HG02852 (cell line): ENCODE results near the gene EXTL2.
"Not testable (repeated sequence)": the region's sequence is repeated elsewhere in the genome, so short reads cannot be mapped to it uniquely, and the experiment has no call there.

Experiments used
- ATAC-seq: cut with Tn5 transposase; IDR thresholded peaks from one replicate; pipeline ENCODE4 v1.9.1; 2021; ENCODE audit warnings: mild to moderate bottlenecking, moderate library complexity; ENCODE audit not compliant: unreplicated experiment

EXTL2 gene

DNA sequence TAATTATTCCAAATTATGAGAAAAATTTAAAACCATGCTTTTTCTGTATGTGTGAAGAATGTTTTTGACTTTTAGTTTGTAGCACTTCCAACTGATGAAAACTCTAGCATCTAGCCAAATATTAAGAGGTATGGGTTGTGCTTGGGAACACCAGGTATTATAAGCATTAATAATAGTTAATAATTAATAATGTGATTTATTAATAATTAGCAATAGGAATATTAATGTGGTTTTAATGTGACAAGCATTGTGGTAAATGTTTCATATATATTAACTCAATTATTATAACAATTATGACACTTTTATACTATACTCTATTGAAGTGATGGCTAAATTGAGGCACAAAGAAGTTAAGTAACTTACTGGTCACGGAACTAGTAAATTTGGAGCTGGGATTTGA, 9.1 kb upstream of the EXTL2 start:
- no peak for ATAC-seq

DNA sequence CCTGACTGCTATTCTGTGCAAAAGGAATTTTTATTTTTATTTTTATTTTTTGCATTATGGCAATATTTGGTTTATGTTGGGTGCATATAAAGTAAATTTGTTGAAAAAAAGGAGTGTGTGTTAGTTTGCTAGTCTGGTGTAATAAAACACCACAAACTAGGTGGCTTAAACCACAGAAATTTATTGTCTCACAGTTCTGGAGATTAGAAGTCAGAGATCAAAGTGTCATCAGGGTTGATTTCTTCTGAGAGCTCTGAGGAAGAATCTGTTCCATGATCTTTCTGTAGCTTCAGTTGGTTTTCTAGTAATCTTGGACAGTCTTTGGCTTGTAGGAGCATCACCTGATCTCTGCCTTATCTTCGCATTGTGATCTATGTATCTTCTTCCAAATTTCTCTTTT, 7.7 kb upstream of the EXTL2 start:
- ATAC-seq: no peak

DNA sequence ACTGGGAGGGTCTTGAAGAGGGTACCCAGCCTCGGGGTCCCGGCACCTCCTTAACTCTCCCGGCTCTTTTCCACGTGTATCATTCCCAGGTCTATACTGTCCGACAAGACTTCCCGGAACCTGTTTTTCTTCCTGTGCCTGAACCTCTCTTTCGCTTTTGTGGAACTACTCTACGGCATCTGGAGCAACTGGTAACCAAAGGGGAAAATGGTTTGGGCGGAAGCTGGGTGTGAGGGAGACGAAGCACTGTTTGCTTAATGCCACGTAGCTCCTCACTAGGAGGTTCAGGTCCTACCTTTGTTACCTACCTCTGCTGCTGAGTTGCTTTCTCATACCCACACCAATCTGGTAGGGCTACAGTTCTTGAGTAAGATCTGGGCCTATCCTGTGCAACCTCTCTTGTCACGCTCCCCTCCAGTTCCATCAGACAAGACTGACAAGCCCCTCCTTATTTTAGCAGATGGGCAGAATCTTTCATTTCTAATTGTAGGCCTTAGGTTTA, 1.9 kb upstream of the EXTL2 start:
- peak; percentile 36 for ATAC-seq

DNA sequence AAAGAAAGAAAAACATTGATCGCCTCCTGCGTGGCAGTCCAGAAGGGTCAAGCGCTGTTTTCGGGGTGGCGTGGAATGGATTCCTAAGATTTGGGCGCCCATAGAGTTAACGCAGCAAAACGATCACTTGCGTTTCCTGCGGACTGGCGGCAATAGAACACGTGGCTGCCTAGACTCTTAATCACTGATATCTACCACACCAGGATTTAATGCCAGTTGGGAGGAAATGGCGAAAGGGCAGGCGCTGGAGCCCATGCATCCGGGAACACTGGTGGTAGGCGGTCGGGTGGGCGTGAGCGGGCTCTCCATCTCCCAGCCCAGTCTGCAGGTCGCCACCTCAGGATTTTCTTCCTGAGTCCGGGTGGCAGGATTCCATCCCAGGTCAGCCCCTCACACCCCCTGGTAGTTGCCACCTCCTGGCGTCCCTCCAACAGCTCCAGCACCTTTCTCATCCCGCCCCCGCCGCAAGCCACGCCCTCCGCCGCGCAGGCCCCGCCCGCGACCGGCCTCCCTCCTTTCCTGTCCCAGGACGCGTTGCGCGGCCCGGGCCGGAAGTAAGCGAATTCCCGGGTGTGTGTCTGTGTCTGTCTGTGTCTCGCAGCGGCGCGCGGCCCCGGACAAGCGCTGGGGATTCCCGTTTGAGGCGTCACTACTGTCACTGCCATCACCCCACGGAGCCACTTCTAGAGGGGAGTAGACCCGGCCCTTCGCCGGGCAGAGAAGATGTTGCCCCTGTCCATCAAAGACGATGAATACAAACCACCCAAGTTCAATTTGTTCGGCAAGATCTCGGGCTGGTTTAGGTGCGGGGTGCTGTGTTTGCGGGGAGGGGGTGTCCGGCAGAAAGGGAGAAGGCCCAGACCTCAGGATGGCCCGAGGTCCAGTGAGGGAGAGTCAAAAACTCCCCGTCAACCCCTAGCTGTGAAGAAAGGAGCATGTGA, 1.2 kb upstream of the EXTL2 start, which contains the start of gene SLC30A7:
Gene SLC30A7, plus strand, starts transcription at position 551 of the 941 bp plus-strand sequence. Its CDS starts 173 bp downstream, at position 724.
- peak; percentile 71 for ATAC-seq

DNA sequence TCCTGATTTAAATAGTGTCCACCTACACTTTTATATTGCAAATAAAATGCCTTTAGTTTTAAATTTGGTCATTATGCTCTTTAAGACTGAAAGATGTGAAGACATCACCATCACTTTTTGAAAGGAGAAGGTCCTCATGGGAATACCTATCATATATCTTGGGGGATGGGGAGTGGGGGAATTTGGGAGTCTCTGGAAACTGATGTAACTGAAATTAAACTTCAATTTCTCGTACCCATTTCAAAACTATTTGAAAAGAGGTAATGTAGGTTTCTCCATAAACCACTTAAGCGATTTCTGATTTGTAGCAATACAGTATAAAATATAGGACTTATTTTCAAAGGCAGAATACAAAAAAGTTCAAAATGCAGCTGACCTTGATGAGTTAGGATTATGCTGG, 924 bp downstream of the EXTL2 start:
- ATAC-seq: no peak

- ATAC-seq: no peak
These were observed 2.1 kb downstream of the EXTL2 start for GRCh38 chr1:100892554-100892953.

DNA sequence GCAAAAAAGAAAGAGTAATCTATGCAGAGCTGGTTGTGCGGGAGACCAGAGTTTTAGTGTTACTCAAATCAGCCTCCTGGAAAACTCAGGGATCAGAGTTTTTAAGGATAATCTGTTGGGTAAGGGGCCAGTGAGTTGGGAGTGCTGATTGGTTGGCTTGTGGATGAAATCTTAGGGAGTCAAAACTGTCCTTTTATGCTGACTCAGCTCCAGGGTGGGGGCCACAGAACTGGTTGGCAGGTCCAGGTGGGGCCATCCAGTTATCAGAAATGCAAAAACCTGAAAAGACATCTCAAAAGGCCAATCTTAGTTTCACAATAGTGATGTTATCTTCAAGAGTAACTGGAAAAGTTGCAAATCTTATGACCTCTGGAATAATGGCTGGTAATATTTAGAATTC, 3.3 kb downstream of the EXTL2 start:
- ATAC-seq: no peak

DNA sequence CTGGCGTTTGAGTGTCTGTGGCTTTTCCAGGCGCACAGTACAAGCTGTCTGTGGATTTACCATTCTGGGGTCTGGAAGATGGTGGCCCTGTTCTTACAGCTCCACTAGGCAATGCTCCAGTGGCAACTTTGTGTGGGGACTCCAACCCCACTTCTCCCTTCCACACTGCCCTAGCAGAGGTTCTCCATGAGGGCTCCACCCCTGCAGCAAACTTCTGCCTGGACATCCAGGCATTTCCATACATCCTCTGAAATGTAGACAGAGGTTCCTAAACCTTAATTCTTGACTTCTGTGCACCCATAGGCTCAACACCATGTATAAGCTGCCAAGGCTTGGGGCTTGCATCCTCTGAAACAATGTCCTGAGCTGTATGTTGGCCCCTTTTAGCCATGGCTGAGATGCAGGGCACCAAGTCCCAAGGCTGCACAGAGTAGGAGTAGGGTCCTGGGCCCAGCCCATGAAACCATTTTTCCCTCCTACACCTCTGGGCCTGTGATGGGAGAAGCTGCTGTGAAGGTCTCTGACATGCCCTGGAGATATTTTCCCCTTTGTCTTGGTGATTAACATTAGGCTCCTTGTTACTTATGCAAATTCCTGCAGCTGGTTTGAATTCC, 4.7 kb downstream of the EXTL2 start:
- not testable (repeated sequence) for ATAC-seq

- ATAC-seq: not testable (repeated sequence)
These were observed 5.6 kb downstream of the EXTL2 start for GRCh38 chr1:100889007-100889406.

DNA sequence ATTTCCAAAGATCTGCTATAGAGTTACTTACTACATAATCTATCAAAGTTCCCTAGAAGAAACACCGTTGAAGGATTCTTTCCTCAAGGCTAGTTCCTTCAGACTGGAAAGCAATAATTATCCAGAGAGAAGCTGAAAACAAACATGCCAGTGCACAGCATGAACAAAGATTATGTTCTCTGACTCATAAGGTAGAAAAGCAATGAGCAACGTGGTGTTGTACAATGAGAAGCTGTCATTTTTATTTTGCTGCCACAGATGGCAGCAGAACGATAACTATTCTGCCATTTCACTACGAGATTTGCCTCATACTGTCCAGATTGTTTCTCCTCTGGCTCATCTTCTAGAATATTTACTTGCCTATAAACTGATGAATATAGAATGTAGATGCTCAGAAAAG, 10.7 kb downstream of the EXTL2 start:
- ATAC-seq: no peak

GRCh38 chr1:100882698-100883097, 11.9 kb downstream of the EXTL2 start:
- no peak for ATAC-seq

- ATAC-seq: no peak
These were observed 13.0 kb downstream of the EXTL2 start for GRCh38 chr1:100881687-100882086.

DNA sequence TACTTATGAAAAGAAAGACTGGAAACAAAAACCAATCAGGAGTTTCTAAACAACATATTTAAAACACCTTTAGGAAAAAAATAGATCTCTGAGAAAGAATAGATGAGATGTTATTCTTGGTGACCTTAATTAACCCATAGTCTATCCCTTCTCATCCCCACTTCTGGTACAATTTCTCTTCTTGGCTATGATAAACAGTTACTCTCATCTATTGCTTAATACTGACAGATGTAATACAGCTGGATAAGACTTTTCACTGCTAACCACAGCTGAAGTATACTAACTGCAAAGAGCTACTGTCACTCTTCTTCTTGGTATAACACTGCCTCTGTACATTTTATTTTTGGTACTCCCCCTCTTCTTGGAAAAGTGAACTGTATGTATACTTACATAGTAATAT, 15.2 kb downstream of the EXTL2 start:
- no peak for ATAC-seq

- ATAC-seq: no peak
These were observed 18.4 kb downstream of the EXTL2 start for GRCh38 chr1:100876291-100876690.

- no peak for ATAC-seq
These were observed 19.4 kb downstream of the EXTL2 start for GRCh38 chr1:100875228-100875627.

GRCh38 chr1:100874433-100874832, 20.2 kb downstream of the EXTL2 start:
- ATAC-seq: no peak

- peak; percentile 61 for ATAC-seq
These were observed 24.6 kb downstream of the EXTL2 start for GRCh38 chr1:100869996-100870395.

DNA sequence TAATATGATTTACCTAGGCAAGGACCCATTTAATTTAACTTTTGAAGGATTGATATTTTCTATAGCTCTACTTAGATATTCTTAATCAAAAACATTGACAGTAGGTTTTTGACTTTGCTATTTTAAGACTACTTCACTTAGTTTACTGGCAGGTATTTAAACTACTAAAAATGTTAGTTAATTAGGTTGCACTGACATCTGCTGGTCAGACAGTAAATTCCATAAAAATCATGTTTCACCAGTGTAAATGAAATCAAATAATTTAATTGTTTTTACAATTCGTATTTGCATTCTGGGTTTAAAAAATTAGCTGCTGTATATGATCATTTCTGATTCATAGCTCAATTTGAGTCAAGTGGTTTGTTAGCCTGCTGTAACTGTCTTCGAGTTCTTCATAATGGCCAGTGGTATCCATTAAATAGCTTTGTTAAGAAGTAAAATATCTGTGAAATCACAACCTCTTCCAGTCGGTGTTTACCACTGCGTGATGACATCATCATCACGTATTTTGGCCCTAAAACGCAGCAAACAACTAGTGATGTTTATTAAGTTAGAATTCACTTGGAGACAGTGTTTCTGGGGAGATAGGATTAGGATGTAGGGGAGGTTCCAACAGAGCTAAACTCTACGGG, 26.2 kb downstream of the EXTL2 start:
- ATAC-seq: no peak

DNA sequence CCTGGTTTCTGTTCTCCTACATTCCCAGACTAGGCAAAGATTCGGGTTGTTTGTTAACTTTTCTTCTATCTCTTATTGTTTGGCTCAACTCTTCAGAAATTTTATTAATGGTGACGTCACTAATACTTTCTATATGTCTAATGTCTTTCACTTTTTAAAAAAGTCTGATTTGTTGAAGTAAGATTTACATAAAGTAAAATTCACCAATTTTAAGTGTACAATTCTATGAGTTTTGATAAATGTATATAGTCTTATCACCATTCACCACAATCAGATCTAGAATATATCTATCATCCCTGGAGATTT, 27.8 kb downstream of the EXTL2 start:
- no peak for ATAC-seq

- peak; percentile 67 for ATAC-seq
These were observed 28.4 kb downstream of the EXTL2 start for GRCh38 chr1:100866041-100866900.

DNA sequence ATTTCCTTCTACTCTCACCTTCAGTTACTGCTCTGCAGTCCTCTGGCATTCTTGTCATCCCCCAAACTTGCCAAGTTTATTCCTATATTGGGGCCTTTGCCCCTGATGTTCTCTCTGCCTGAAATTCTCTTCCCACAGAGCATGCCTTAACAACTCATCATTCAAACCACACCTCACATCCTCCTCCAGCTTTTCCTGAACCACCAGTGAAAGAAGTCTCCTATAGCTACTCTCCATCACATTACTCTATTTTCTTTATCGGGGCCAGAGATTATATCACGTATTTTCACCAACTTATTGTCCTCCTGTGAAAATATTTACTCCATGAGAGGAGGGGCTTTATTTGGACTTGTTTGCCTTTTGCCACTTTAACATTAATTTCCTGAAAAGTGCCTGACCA, 32.1 kb downstream of the EXTL2 start:
- ATAC-seq: no peak
